A549 (cell line): ENCODE measurements around the gene TRAPPC12. TPM values are rescaled to one million over a fixed set of nuclear protein-coding genes. Genes with fewer than 3 reads are reported as not detected.

ENCODE experiments used
- ATAC-seq, 2 experiments: fragments of 200-7000 bp in 1 of 2; fragments of >200 bp in 1 of 2; cut with Nextera tagmentation in 1 of 2; cut with Tn5 transposase in 1 of 2; 3 replicates each; pipeline versions ENCODE4 v1.8.0 to v1.9.1; 2018 to 2020; ENCODE audit warnings: mild to moderate bottlenecking in 1 of 2, moderate library complexity in 1 of 2
- CTCF ChIA-PET: fragments of 300-600 bp; sonication (Branson Sonifier 250); formaldehyde crosslinking; extraction: SDS; loops from one replicate; lab custom pipeline; 2021; ENCODE audit warnings: antibody characterized with exemption, inconsistent platforms; lab: Yijun Ruan, JAX
- POLR2A ChIA-PET: fragments of 350-600 bp; formaldehyde crosslinking; extraction: SDS; loops from one replicate; lab custom pipeline; 2021; ENCODE audit warnings: antibody characterized with exemption, inconsistent platforms; lab: Yijun Ruan, JAX
- DNase-seq, 2 experiments: peaks; one replicate each; pipeline versions ENCODE4 v3.0.0 to v3.0.0-alpha.2; 2011 to 2016; ENCODE audit warnings: low read depth in 1 of 2, low spot score in 1 of 2
- FAIRE-seq: peaks from 2 replicates; lab custom pipeline; 2011; peaks lifted over from hg19 to GRCh38; lab: Jason Lieb, UNC
- H3K27ac ChIP-seq, 2 experiments: fragments of >200 bp; sonication (Bioruptor Twin); formaldehyde crosslinking; 3 replicates each; pipeline ENCODE4 v1.5.1; 2016 to 2017
- H3K4me1 ChIP-seq: fragments of >200 bp; sonication (Bioruptor Twin); formaldehyde crosslinking; 3 replicates; pipeline ENCODE4 v1.6.1; 2016
- H3K4me2 ChIP-seq: fragments of >200 bp; sonication (Bioruptor Twin); formaldehyde crosslinking; 3 replicates; pipeline ENCODE4 v1.6.1; 2016
- H3K4me3 ChIP-seq: fragments of >200 bp; sonication (Bioruptor Twin); formaldehyde crosslinking; 3 replicates; pipeline ENCODE4 v1.5.1; 2016
- H3K9me3 ChIP-seq: fragments of >200 bp; sonication (Bioruptor Twin); formaldehyde crosslinking; 3 replicates; pipeline ENCODE4 v1.6.1; 2016
- ATOH8 ChIP-seq: fragments of 250-450 bp; sonication (Bioruptor Pico); IDR thresholded peaks from 2 replicates; pipeline ENCODE4 v1.5.0; 2020; ENCODE audit warnings: low read depth, mild to moderate bottlenecking, moderate library complexity
- BHLHE40 ChIP-seq: IDR thresholded peaks from 2 replicates; pipeline ENCODE4 v1.6.1; 2012; ENCODE audit warnings: low read depth, low read length, inconsistent platforms
- CBX8 ChIP-seq: fragments of 200-600 bp; sonication (generic); IDR thresholded peaks from 2 replicates; pipeline ENCODE4 v1.6.1; 2016
- CHD4 ChIP-seq: fragments of 200-600 bp; sonication (generic); IDR thresholded peaks from 2 replicates; pipeline ENCODE4 v1.6.1; 2016; ENCODE audit warnings: antibody characterized with exemption, mild to moderate bottlenecking, borderline replicate concordance
- E2F6 ChIP-seq: IDR thresholded peaks from 2 replicates; pipeline ENCODE4 v1.6.1; 2012; ENCODE audit warnings: low read depth, borderline replicate concordance
- EHF ChIP-seq: fragments of 250-450 bp; sonication (Bioruptor Pico); IDR thresholded peaks from 2 replicates; pipeline ENCODE4 v1.5.0; 2020; ENCODE audit warnings: mild to moderate bottlenecking
- EHMT2 ChIP-seq: fragments of 200-600 bp; sonication (generic); IDR thresholded peaks from 2 replicates; pipeline ENCODE4 v1.6.1; 2016; ENCODE audit warnings: antibody characterized with exemption, low read depth, mild to moderate bottlenecking, moderate library complexity
- EP300 ChIP-seq, 2 experiments: fragments of >200 bp; sonication (Bioruptor Twin); formaldehyde crosslinking; IDR thresholded peaks; 2 replicates in 1 of 2; 3 replicates in 1 of 2; pipeline ENCODE4 v1.6.1; 2016 to 2017
- ESRRA ChIP-seq: fragments of 150-350 bp; IDR thresholded peaks from 2 replicates; pipeline ENCODE4 v1.6.1; 2014; ENCODE audit warnings: mild to moderate bottlenecking, low read length, borderline replicate concordance
- FOSB ChIP-seq: fragments of 250-450 bp; sonication (Bioruptor Pico); IDR thresholded peaks from 2 replicates; pipeline ENCODE4 v1.5.0; 2020; ENCODE audit warnings: mild to moderate bottlenecking, moderate library complexity
- HEYL ChIP-seq: fragments of 250-450 bp; sonication (Bioruptor Pico); IDR thresholded peaks from 2 replicates; pipeline ENCODE4 v1.8.0; 2021; ENCODE audit warnings: mild to moderate bottlenecking, moderate library complexity
- HMGXB4 ChIP-seq: fragments of 250-450 bp; sonication (Bioruptor Pico); IDR thresholded peaks from 2 replicates; pipeline ENCODE4 v1.5.0; 2021; ENCODE audit warnings: mild to moderate bottlenecking, moderate library complexity, borderline replicate concordance
- HOXA7 ChIP-seq: fragments of 250-450 bp; sonication (Bioruptor Pico); IDR thresholded peaks from 2 replicates; pipeline ENCODE4 v1.5.0; 2020; ENCODE audit warnings: mild to moderate bottlenecking, moderate library complexity
- HOXB13 ChIP-seq: fragments of 250-450 bp; sonication (Bioruptor Pico); IDR thresholded peaks from 2 replicates; pipeline ENCODE4 v1.5.0; 2020; ENCODE audit warnings: low read depth, mild to moderate bottlenecking, moderate library complexity
- KDM1A ChIP-seq: fragments of 200-600 bp; sonication (generic); IDR thresholded peaks from 2 replicates; pipeline ENCODE4 v1.6.1; 2016; ENCODE audit warnings: low read depth, mild to moderate bottlenecking
- NPAS2 ChIP-seq: fragments of 250-450 bp; sonication (Bioruptor Pico); IDR thresholded peaks from 2 replicates; pipeline ENCODE4 v1.8.0; 2022; ENCODE audit warnings: mild to moderate bottlenecking, moderate library complexity, borderline replicate concordance
- NR3C1 ChIP-seq: fragments of >200 bp; sonication (Bioruptor Twin); formaldehyde crosslinking; IDR thresholded peaks from 3 replicates; pipeline ENCODE4 v1.6.1; 2017
- PHF8 ChIP-seq: fragments of 200-600 bp; sonication (generic); IDR thresholded peaks from 2 replicates; pipeline ENCODE4 v1.6.1; 2016; ENCODE audit warnings: low read depth, mild to moderate bottlenecking, antibody characterized with exemption, moderate library complexity, borderline replicate concordance
- RAD21 ChIP-seq, 2 experiments: fragments of >200 bp in 1 of 2; sonication (Bioruptor Twin) in 1 of 2; formaldehyde crosslinking in 1 of 2; IDR thresholded peaks in 1 of 2; conservative IDR thresholded peaks in 1 of 2; 2 replicates in 1 of 2; 3 replicates in 1 of 2; pipeline ENCODE4 v1.6.1; 2012 to 2018; ENCODE audit warnings: inconsistent platforms in 1 of 2
- RARB ChIP-seq: fragments of 250-450 bp; sonication (Bioruptor Pico); IDR thresholded peaks from 2 replicates; pipeline ENCODE4 v1.8.0; 2021; ENCODE audit warnings: mild to moderate bottlenecking, moderate library complexity
- RCOR1 ChIP-seq: fragments of 150-350 bp; IDR thresholded peaks from 2 replicates; pipeline ENCODE4 v1.6.1; 2014; ENCODE audit warnings: antibody characterized with exemption, low read length, low read depth
- RFX5 ChIP-seq: fragments of 450-650 bp; IDR thresholded peaks from 2 replicates; pipeline ENCODE4 v1.7.1; 2014; ENCODE audit warnings: antibody characterized with exemption, mild to moderate bottlenecking, moderate library complexity
- RNF2 ChIP-seq: fragments of 200-600 bp; sonication (generic); IDR thresholded peaks from 2 replicates; pipeline ENCODE4 v1.6.1; 2016; ENCODE audit warnings: low read depth, mild to moderate bottlenecking, antibody characterized with exemption, moderate library complexity, borderline replicate concordance
- ZC3H11A ChIP-seq: fragments of 450-650 bp; IDR thresholded peaks from 2 replicates; pipeline ENCODE4 v1.6.1; 2014; ENCODE audit warnings: antibody characterized with exemption, mild to moderate bottlenecking
- ZSCAN20 ChIP-seq: fragments of 250-450 bp; sonication (Bioruptor Pico); IDR thresholded peaks from 2 replicates; pipeline ENCODE4 v1.8.0; 2022; ENCODE audit warnings: mild to moderate bottlenecking, moderate library complexity
- WGBS: methylation state at CpG from one replicate; pipeline ENCODE4 v1.1.6; 2017; ENCODE audit errors: missing lambda C conversion rate; 5-methylcytosine and 5-hydroxymethylcytosine counted together
- polyA plus RNA-seq, 4 experiments: library from polyadenylated mRNA; depleted of rRNA in 3 of 4; stranded (reverse); fragments of >200 nt; fragmentation: RNase III in 1 of 4; extraction: RNeasy Plus Mini Kit Qiagen cat#74134 plus additional on column Dnase treatment in 1 of 4; gene quantifications; 2 replicates in 3 of 4; 3 replicates in 1 of 4; pipeline ENCODE4 v1.2.3, GENCODE V29; 2011 to 2017
- TF ChIP-seq, protein P1 (sequence below): fragments of >200 bp; sonication (Bioruptor Twin); formaldehyde crosslinking; IDR thresholded peaks from 3 replicates; pipeline ENCODE4 v1.5.1; 2016
- TF ChIP-seq, protein P2 (sequence below): fragments of >200 bp; sonication (Bioruptor Twin); formaldehyde crosslinking; IDR thresholded peaks from 3 replicates; pipeline ENCODE4 v1.6.1; 2016

TRAPPC12 gene
- polyA plus RNA-seq, 2 of the 4 experiments (the other 2 are of a cell fraction): 42.3 to 55.0 TPM

DNA sequence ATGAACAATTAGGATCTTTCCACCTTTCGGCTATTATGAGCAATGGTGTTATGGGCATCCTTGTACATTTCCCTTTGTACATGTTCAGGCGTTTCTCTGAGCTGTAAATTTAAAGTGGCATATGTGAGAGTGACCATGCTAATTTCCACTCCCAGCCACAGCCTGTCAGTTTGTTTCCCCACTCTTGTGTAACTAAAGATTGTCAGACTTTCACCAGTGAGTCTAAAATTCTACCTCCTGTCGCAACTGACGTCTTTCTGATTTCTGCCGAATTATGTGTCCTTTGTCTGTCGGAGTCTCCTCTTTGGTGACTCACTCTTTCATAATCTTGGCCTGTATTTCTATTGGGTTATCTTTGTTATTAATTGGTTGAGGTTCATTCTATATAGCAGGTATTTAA is 50.7 kb downstream of the TRAPPC12 start:
- no peaks in the 10 kb centered on the region for H3K4me1 ChIP-seq
- 89% methylated on average over 6 of the region's 6 CpGs for WGBS
- H3K4me3 ChIP-seq: no peak overlapping the region
- FAIRE-seq (no peak), ATAC-seq (no peak), DNase-seq (no peak)
- no peak for TF ChIP-seq ESRRA
- TF ChIP-seq, protein P1, sequence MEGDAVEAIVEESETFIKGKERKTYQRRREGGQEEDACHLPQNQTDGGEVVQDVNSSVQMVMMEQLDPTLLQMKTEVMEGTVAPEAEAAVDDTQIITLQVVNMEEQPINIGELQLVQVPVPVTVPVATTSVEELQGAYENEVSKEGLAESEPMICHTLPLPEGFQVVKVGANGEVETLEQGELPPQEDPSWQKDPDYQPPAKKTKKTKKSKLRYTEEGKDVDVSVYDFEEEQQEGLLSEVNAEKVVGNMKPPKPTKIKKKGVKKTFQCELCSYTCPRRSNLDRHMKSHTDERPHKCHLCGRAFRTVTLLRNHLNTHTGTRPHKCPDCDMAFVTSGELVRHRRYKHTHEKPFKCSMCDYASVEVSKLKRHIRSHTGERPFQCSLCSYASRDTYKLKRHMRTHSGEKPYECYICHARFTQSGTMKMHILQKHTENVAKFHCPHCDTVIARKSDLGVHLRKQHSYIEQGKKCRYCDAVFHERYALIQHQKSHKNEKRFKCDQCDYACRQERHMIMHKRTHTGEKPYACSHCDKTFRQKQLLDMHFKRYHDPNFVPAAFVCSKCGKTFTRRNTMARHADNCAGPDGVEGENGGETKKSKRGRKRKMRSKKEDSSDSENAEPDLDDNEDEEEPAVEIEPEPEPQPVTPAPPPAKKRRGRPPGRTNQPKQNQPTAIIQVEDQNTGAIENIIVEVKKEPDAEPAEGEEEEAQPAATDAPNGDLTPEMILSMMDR: no peak
- TF ChIP-seq BHLHE40: no peak
- TF ChIP-seq PHF8: no peak
- TF ChIP-seq NPAS2 (CRISPR knock-in tag): no peak
- TF ChIP-seq CBX8: no peak
- no peak for TF ChIP-seq NR3C1
- TF ChIP-seq EHMT2: no peak
- no peak for TF ChIP-seq HOXA7 (CRISPR knock-in tag)
- TF ChIP-seq EP300 (IDR thresholded peaks at IDR 0.05): no peak
- no peak for TF ChIP-seq ATOH8 (CRISPR knock-in tag)
- TF ChIP-seq CHD4: no peak
- TF ChIP-seq EHF (CRISPR knock-in tag): no peak
- no peak for TF ChIP-seq RARB (CRISPR knock-in tag)
- no peak for TF ChIP-seq RFX5
- no peak for TF ChIP-seq RCOR1
- no peak for TF ChIP-seq FOSB (CRISPR knock-in tag)
- no peak for TF ChIP-seq RAD21 (conservative IDR thresholded peaks at IDR 0.05 in 1 of 2, IDR thresholded peaks at IDR 0.05 in 1 of 2)
- no peak for TF ChIP-seq ZC3H11A
- TF ChIP-seq RNF2: no peak
- H3K9me3 ChIP-seq: no peaks in the 10 kb centered on the region
- POLR2A ChIA-PET: no interaction called here
- H3K4me2 ChIP-seq: no peak overlapping the region
- H3K27ac ChIP-seq: no peak overlapping the region
- CTCF ChIA-PET: interaction anchor here (2.2 to 2.8 kb wide), 2 partner anchors 16 to 32 kb away, joined by 6 to 13 read pairs; no protein-coding TSS in a partner anchor

DNA sequence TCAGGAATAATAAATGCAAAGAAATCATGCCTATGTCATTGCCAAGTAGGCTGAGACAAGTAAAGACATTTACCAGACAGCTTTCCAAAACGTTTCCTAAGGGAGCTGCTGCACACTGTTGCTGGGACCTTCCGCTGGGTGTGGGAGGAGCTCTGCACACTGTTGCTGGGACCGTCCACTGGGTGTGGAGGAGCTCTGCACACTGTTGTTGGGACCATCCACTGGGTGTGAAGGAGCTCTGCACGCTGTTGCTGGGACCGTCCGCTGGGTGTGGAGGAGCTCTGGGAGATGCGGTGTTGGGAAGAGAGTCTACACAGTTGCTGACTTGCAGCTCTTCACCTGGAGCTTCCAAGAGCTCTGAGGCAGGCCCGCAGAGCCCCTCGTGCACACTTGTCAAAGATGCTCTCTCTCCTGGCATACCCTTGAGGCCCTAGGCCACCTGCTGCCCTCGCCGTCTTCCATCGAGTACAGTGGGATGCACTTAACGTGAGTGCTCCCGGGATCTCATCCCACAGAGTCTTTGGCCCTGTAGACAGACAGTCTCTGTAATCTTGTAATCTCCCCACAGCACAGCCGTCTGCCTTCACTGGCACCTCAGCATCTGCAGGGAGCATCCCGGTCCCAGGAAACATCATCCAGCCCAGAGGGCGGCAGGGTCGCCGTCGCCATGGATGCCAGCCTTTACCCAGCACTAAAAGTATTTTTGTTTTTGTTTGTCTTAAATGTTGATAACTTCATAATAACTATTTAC is 51.4 kb downstream of the TRAPPC12 start:
- no peak overlapping the region for H3K4me2 ChIP-seq
- no peak overlapping the region for H3K27ac ChIP-seq
- FAIRE-seq (no peak), DNase-seq (no peak), ATAC-seq (peak; percentile 25 to 32; a peak in 4 of 6 replicates)
- ChIA-PET CTCF (interaction anchor here (2.8 kb wide), 1 partner anchor 31 kb away, joined by 13 read pairs; no protein-coding TSS in a partner anchor), POLR2A (no interaction called here)
- H3K9me3 ChIP-seq: no peaks in the 10 kb centered on the region
- no peak overlapping the region for H3K4me3 ChIP-seq
- H3K4me1 ChIP-seq: no peaks in the 10 kb centered on the region
- 90% methylated on average over 20 of the region's 20 CpGs for WGBS
- TF ChIP-seq HEYL (CRISPR knock-in tag): no peak
- TF ChIP-seq FOSB (CRISPR knock-in tag): no peak
- no peak for TF ChIP-seq ESRRA
- TF ChIP-seq KDM1A: no peak
- no peak for TF ChIP-seq ATOH8 (CRISPR knock-in tag)
- TF ChIP-seq HOXB13: no peak
- no peak for TF ChIP-seq RCOR1
- no peak for TF ChIP-seq HMGXB4
- TF ChIP-seq E2F6: no peak
- TF ChIP-seq, protein P2, sequence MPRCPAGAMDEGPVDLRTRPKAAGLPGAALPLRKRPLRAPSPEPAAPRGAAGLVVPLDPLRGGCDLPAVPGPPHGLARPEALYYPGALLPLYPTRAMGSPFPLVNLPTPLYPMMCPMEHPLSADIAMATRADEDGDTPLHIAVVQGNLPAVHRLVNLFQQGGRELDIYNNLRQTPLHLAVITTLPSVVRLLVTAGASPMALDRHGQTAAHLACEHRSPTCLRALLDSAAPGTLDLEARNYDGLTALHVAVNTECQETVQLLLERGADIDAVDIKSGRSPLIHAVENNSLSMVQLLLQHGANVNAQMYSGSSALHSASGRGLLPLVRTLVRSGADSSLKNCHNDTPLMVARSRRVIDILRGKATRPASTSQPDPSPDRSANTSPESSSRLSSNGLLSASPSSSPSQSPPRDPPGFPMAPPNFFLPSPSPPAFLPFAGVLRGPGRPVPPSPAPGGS: no peak
- no peak for TF ChIP-seq ZSCAN20 (CRISPR knock-in tag)
- TF ChIP-seq, protein P1: no peak
